Fibroblast of lung (primary cell): ENCODE results near the gene IL20RB.

Experiments used
- CTCF ChIP-seq, 2 donors: IDR thresholded peaks in 1 of 2; conservative IDR thresholded peaks in 1 of 2; 1 replicate in 1 of 2; 2 replicates in 1 of 2; pipeline ENCODE4 v1.5.1; 2011 to 2012; ENCODE audit warnings: low read length in 2 of 2, control low read depth in 1 of 2, inconsistent platforms in 1 of 2, low read depth in 1 of 2, mild to moderate bottlenecking in 1 of 2
- EZH2 ChIP-seq: IDR thresholded peaks from 2 replicates; pipeline ENCODE4 v1.5.1; 2012; ENCODE audit warnings: low read length, control low read depth, mild to moderate bottlenecking; ENCODE audit errors: missing control alignments

DNA sequence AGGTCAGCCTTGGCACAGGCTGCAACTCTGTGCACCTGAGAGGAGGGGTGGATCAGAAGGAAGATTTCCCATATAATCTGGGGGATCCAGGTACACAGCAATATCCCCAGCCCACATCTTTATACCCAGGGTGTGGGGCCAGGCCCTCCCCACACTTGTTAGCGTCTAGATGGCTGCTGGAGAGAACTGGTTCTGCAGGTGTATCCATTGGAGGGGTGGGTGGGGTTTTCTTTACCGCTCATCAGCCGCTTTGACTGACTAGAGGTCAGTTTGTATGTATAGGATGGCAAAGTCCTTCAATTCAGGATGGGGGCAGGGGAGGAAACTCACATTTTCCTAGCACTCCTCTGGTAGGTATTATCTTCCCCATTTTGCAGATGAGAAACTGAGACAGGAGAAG, 92.5 kb downstream of the IL20RB start:
- TF ChIP-seq CTCF (conservative IDR thresholded peaks at IDR 0.05 in 1 of 2, IDR thresholded peaks at IDR 0.05 in 1 of 2; ENCODE audit: low read depth in 1 of 2, low read length in 2 of 2) (no peak), EZH2 (no peak)
